GM12875 (cell line): Measurements from ENCODE around the gene TVP23C.
"Not testable (repeated sequence)": the region's sequence is repeated elsewhere in the genome, so short reads cannot be mapped to it uniquely, and the experiment has no call there.

Source experiments
- H3K4me3 ChIP-seq: one replicate; pipeline ENCODE4 v1.5.1; 2011; ENCODE audit warnings: low read depth, low read length, control low read depth
- CTCF ChIP-seq: IDR thresholded peaks from 2 replicates; pipeline ENCODE4 v1.5.1; 2011; ENCODE audit warnings: low read depth, mild to moderate bottlenecking, control low read depth, inconsistent platforms, low read length, moderate library complexity, borderline replicate concordance; ENCODE audit not compliant: insufficient read depth

TVP23C gene

GRCh38 chr17:15526292-15527218 lies 36.7 kb downstream of the TVP23C start:
- H3K4me3 ChIP-seq: not testable (repeated sequence)
- TF ChIP-seq CTCF: peak; percentile 23; the same call in 1 of the 2 replicates

- not testable (repeated sequence) for H3K4me3 ChIP-seq
Observed at GRCh38 chr17:15524990-15525985, 38.0 kb downstream of the TVP23C start.

GRCh38 chr17:15516150-15516549 lies 47.1 kb downstream of the TVP23C start:
- no peak for TF ChIP-seq CTCF
- no peak overlapping the region for H3K4me3 ChIP-seq

GRCh38 chr17:15514469-15514868 lies 48.8 kb downstream of the TVP23C start:
- TF ChIP-seq CTCF: no peak
- H3K4me3 ChIP-seq: no peak overlapping the region

- no peak overlapping the region for H3K4me3 ChIP-seq
- TF ChIP-seq CTCF: no peak
Observed at GRCh38 chr17:15513856-15514459, 49.3 kb downstream of the TVP23C start.

- no peak for TF ChIP-seq CTCF
- H3K4me3 ChIP-seq: no peak overlapping the region
Observed at GRCh38 chr17:15513058-15513791, 50.1 kb downstream of the TVP23C start.
